GM18505 (cell line): Measurements from ENCODE around the gene CACNA1A.

ENCODE experiments used
- ATAC-seq: cut with Tn5 transposase; IDR thresholded peaks from one replicate; pipeline ENCODE4 v1.9.1; 2021; ENCODE audit not compliant: unreplicated experiment
- POLR2A ChIP-seq: IDR thresholded peaks from 4 replicates; pipeline ENCODE4 v1.6.1; 2011; ENCODE audit warnings: borderline replicate concordance; ENCODE audit not compliant: insufficient read depth, insufficient read length; ENCODE audit errors: extremely low read depth

Gene CACNA1A

DNA sequence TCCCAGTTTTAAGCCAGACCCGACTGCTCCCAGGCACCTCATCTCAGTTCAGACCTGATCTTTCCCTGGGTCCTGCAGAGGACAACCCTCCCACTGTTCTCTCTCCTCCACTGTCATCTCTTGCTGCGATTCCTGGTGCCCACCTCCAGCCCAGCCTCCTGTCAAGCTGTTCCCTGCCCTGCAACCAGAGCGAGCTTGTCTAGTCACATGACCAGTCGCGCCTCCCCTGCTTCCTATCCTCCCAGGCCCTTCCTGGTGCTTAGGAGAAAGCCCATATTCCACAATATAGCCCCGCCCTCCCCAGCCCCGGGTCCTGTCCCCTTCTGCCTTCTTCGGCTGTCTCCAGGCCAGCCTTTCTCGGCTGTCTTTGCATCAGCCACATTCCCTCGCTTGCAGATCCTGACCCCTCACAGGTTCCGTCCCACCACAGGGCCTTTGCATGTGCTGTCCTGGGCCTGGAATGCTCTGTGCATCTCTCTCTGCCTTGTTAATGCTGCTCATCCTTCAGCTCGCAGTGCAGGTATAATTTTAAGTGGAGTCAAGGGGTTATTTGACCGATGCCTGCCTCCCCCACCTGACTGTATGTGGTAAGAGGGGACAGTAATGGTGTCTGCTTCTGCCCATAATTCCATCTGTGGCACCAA lies 267.3 kb downstream of the CACNA1A start:
- ATAC-seq, result no peak
- TF ChIP-seq POLR2A, result no peak

DNA sequence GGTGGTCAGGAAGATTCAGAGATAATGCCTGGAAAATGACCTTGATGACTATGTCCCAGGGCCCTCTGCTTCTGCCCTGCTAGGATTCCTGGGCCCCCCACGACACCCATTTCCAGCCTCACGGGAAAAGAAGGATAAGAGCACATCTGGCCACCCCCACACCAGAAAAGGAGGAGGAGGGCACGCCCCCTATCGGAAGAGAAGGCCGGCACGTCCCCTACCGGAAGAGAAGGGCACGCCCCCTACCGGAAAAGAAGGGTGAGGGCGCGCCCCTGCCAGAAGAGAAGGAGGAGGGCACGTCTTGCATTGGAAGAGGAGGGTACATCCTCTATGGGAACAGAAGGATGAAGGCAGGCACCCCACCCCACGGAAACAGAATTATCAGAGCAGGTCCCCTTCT lies 271.8 kb downstream of the CACNA1A start:
- TF ChIP-seq POLR2A, result peak; percentile 30
- no peak for ATAC-seq

DNA sequence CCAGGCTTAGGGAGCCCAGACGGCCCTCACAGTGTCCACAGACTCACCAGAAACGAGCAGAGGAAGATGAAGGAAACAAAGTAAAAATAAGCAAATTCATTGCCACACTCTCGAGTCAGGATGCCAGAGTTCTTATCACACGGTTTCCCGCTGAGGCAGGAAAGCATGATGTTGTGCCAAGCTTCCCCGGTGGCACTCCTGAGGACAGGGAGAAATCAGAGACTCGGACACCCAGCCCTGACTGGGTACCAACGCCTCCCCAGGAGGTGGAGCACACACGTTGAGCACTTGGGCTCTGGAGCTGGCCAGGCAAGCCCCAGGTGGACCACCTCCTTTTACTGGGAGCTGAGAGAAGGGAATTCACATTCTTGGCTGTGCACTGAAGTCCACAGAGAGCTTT lies 274.6 kb downstream of the CACNA1A start:
- no peak for ATAC-seq
- TF ChIP-seq POLR2A, result no peak

GRCh38 chr19:13229246-13229645 lies 277.0 kb downstream of the CACNA1A start:
- no peak for ATAC-seq
- TF ChIP-seq POLR2A, result no peak

GRCh38 chr19:13228561-13228960 lies 277.7 kb downstream of the CACNA1A start:
- no peak for TF ChIP-seq POLR2A
- ATAC-seq, result no peak

- TF ChIP-seq POLR2A, result no peak
- no peak for ATAC-seq
Measured at GRCh38 chr19:13226983-13227382, 279.3 kb downstream of the CACNA1A start.

DNA sequence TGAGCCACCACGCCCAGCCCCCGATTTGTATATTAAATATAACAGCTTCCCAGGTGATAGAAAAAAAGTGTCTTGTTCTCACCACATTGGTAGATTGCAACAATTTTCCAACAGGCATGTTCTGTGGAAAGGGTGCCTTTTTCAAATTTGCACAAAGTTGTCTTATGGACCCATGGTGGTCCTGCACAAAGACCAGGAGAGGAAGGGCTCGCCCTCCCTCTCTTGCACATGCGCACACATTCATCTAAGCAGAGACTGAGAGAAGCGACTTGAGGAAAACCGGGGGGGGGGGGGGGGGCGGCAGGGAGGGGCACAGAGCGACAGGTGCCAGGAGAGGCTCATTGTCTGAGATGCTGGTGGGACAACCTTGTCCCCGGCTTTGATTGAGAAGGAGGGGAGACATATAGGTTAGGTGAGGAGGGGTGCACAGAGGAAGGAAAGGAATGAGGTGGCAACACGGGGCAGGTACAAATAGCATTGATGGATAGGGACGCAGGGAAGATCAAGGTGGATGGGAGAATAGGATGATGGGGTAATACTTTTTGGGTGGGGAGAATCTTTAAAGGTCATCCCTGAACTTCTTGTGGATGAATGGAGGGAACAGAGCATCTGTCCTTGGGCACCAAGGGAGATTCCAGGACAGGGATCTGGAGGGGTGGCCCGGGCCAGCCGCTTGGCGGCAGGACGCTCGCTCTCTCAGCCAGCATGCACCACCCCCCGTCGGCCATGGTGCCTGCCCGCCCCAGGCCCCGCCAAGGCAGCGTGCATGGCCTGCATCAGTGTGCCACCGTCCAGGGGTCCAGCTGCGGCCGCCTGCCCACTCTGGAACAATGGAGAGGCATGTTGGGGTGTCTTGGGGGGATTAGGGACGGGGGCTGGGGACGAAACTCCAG lies 280.1 kb downstream of the CACNA1A start:
- no peak for ATAC-seq
- no peak for TF ChIP-seq POLR2A

GRCh38 chr19:13225085-13225484 lies 281.2 kb downstream of the CACNA1A start:
- TF ChIP-seq POLR2A, result no peak
- ATAC-seq, result no peak

DNA sequence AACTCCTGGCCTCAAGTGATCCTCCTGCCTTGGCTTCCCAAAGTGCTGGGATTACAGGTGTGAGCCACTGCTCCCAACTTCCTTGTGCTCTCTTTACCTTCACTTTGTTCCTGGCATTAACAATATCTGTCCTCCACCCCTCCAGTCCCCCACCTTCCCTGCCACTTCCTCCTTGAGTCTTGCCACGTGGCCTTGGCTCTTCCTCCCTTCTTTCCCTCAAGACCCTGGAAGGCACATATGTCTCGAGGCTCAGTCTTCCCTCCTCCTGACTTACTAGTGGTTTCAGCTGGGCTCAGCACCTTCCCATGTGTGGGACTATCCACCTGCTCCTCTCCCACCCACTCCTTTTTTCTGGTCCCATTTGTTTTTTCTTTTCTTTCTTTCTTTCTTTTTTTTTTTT lies 285.4 kb downstream of the CACNA1A start:
- no peak for ATAC-seq
- TF ChIP-seq POLR2A, result no peak

DNA sequence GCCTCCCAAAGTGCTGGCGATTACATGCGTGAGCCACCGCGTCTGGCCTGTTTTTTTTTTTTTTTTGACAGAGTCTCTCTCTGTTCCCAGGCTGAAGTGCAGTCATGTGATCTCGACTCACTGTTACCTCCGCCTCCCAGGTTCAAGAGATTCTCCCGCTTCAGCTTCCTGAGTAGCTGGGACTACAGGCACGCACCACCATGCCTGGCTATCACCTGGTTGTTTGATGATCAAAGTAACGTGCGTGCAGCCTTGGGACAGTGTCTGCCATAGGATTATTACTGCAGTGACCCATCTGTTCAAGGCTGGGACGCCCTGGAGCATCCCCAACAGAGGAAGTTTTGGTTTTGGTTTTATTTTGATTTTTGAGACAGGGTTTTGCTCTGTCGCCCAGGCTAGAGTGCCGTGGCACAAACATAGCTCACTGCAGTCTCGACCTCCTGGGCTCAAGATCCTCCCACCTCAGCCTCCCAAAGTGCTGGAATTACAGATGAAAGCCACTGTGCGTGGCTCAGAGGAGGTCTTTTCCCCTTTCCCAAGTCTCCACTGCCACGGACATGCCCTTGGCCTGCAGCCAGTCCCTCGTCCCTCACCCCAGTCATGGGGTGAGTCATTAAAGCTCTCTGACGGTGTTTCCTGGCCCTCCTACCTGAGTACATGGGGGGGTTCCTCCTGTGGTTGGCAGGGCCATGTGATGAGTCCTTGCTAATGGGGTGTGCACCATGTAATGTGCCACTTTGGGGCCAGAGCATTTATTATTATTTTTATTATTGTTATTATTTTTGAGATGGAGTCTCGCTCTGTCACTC lies 290.5 kb downstream of the CACNA1A start:
- no peak for ATAC-seq
- no peak for TF ChIP-seq POLR2A

DNA sequence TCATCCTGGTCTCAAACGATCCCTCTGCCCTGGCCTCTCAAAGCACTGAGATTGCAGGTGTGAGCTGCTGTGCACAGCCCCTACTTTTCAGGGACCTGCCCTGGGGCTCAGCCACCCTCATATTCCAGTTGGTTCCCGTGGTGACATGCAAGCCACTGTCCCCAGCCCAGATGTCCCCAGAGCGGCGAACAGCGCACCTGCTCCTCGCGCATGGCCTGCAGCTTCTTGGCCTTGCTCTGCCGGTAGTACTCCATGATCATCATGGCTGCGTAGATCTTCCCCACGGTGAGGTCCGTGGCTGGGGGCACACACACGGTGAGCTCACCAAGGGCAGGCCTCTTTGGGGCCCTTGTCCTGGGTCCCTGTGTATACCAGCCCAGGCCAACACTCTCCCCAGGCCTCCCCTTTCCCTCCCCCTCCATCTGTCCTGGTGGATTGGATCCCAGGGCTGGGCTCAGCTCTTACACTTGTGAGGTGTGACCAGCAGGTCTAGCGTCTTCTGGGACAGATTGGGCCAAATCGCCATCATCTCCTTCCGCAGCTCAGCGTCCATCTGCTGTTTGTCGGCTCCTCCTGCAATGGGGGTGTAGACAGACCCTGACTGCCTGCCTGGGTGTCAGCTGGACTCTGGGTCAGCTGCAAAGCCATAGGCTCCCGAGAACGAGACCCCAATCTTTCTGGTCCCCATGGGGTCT lies 292.1 kb downstream of the CACNA1A start:
- no peak for ATAC-seq
- no peak for TF ChIP-seq POLR2A

GRCh38 chr19:13212759-13213330 lies 293.4 kb downstream of the CACNA1A start:
- ATAC-seq, result no peak
- TF ChIP-seq POLR2A, result no peak
